HG02884 (cell line): ENCODE results near the gene KRT37.
"Not testable (repeated sequence)": the region's sequence is repeated elsewhere in the genome, so short reads cannot be mapped to it uniquely, and the experiment has no call there.

ENCODE experiments used
- ATAC-seq: cut with Tn5 transposase; IDR thresholded peaks from one replicate; pipeline ENCODE4 v1.9.1; 2021; ENCODE audit warnings: mild to moderate bottlenecking, moderate library complexity; ENCODE audit not compliant: unreplicated experiment

The KRT37 gene

DNA sequence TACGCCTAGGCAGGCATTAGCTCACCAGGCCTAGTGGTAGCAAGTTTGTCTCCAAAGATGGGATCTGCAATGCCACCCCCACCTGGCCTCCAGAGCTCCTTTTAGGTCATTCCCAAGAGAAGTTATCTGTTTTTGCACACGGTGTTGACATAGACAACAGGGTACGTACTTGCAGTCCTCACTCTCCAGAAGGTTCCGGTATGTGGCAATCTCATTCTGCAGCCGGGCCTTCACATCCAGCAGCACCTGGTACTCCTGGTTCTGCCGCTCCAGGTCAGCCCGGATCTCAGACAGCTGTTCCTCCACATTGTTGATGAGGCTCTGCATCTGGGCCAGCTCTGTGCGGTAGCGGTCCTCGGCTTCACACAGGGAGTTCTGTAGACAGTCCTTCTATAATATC is 17.2 kb downstream of the KRT37 start:
- no peak for ATAC-seq

DNA sequence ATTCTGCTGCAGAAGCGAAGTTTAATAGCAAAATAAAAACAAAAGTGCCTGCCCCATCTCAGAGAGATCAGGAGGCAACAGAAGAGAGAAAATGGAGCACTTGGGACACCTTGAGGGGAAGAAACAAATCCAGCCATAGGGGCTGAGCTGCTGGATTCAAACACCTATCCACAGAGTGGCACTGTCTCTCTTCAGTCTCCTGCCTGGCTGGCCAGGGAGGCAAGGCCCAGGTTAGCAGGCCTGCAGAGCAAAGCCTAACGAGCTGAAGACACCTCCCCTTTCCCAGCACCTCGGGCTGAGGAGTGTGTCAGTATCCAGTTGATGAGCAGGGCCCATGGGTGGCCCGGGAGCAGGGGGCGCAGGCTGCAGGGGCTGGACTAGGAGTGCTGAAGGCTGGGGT is 18.2 kb downstream of the KRT37 start:
- ATAC-seq: no peak

DNA sequence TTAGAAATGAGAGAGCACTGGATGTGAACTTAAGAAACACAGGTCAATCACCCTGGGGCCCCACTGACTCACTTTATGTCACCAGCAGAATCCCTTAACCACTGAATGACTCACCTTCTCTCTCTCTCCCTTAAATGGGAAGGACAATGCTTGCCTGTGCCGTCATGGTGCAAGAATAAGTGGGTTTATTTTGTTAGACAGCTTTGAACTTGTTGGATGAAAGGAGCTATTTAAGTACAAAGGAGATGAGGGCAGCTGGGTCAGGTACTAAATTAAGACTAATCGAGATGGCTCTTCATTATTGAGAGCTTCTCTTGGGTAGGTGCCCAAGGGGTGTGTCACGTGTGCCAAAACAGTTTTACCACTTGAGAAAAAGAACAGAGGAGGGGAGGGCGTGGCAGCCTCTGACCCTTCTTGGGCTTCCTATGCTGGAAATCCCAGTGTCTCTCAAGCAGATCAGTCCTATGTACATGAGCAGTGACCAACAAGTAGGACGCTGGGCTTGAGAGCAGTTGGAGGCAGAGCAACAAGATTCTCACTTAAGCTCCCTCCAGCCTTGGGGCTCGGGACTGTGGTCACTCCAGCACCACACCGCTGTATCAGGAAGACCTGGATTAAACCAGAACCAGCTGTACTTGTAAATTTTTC is 20.2 kb downstream of the KRT37 start:
- ATAC-seq: no peak

DNA sequence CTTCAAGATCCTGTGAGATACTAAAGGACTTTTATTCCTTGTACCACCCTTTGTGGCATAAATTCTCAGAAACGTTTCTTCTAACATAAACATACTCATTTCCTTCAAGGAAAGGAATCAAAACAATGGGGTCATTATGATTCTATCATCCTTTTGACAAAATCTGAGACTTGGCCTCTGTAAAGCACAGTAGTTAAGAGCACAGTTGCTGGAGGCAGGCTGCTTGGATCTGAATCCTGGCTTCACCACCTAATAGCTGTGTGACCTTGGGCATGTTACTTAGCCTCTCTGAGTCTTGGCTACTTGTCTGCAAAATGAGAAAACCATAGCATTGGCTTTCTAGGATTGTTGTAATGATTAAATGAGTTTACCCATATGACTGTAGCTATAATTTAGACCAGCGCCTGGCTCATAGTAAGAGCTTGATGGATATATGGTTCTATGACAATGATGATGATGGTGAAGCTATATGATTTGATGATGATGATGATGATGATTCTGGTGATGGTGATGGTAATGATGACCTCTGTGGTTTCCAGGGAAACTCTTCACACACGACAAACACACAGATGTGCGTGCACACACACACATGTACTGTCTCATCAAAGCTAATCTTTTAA is 20.9 kb downstream of the KRT37 start:
- no peak for ATAC-seq

DNA sequence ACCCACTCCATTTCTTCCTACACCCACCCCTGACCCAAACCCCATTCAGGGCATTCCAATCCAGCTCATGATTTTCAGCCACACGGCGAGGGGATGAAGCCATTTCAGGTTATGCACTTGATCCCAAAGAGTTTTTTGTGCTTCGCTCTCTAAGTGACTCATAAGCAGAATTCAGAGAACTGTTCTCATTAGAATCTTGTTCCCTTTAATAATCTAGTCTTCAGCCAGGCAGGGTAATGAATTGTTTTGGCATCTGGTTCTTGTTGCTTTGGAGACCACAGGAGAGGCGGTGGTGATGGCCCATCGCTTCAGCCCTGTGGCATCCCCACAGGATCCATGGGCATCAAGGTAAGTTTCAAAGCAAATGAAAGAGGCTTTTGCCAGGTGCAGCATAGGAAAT is 22.2 kb downstream of the KRT37 start:
- ATAC-seq: no peak

DNA sequence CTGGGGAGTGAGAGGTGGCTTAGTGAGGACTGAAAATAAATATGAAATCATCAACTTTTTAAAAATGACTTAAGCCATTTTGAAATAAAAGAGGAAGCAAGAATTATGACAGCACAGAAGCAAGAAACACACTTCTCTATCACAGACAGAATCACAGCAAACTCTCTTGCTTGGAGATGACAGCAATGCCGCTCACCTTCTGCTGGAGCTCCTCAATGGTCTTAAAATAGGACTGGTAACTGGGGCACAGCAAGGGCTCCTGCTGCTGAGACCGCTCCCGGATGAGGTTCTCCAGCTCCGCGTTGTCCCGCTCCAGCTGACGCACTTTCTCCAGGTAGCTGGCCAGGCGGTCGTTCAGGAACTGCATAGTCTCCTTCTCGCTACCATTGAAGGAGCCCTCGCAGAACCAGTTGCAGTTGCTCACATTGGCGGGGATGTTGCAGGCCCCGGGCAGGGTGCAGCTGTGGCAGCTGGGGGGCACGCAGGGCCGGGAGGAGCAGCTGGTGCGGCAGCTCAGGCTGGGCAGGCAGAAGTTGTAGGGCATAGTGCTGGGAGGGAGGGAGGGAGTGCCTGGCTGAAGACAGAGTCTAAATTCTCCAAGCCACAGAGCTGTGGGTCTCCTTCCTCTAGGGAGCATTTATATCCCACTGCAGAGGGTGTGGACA is 27.3 kb downstream of the KRT37 start, which contains the start of gene KRT31:
TSS of gene KRT31 (minus strand) at position 613 of the 665 bp plus-strand sequence. CDS start at position 544, 69 bp downstream.
- no peak for ATAC-seq

DNA sequence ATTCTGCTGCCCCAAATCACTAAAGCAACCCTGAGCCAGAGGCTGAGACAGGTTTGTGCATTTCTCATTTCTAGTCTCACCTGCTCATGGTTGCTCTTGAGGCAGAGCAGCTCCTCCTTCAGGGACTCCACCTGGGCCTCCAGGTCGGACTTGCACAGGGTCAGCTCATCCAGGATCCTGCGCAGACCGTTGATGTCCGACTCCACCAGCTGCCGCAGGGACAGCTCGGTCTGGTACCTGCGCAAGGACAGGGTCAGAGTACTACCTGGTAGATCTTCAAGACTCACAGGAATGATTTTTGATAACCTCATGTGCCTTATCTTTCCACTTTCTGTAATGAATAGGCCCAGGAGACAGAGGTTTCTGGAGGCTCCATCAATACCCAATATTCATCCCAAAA is 28.0 kb downstream of the KRT37 start:
- ATAC-seq: no peak

DNA sequence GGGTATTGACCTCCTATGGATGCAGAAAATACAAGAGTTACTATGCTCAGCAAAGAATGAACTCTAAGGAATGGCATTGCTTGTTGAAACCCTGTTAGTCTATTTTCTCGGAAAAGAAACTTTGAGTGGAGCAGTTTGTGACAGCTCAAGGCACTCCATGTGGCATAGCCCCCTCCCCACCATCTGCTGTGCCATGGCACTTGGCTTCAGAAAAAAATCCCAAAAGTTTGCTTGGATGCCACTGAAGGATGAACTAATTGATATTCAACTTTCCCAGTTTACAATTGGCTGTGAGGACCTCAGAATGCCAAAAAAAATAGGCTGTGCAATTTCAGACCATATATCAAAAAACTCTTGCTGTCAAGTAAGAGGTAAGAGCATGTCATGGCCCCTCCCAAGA is 28.8 kb downstream of the KRT37 start:
- no peak for ATAC-seq

DNA sequence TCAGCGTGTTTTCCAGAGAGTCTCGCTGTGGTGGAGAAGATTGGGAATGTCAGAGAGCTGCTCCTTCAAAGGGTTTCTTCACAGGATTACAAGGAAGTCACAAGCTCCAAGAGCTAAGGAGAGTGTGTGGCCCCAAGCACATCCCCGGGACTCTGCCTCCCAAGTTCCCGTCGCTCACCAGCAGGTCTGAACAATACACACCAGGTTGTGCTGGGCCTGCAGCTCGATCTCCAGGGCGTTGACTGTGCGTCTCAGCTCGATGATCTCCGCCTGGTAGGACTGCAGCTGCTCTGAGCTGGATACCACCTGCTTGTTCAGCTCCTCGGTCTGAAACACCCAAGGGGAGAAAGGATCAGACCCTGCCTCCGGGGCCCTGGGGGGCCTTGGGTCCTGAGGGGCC is 29.3 kb downstream of the KRT37 start:
- ATAC-seq: not testable (repeated sequence)

DNA sequence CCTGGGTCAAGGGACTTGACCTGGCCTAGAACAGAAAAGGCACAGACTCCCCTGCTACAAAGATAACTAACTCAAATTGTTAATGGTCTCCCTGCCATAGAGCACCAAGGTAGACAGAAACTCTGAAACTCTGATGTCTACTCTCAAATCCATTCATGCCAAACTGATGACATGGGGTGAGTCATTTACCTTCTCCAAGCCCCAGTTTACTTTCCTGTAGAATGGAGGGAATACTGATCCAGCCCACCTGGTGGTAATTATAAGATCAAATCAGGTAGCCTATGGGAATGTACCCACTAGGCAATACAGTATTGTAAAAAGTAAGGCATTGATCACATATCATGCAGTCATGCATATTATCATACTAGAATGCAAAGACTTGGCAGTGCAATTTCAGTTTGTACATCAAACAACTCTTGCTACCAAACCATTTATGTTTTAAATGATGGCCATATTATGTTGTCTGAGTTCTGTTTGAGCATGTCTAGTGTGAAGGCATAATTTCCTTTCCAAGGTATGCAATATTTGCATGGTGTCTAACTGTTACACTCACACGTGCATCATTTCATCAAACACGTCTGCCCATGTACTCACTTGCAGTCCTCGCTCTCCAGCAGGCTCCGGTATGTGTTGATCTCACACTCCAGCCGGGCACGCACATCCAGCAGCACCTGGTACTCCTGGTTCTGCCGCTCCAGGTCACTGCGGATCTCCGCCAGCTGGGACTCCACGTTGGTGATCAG is 30.0 kb downstream of the KRT37 start:
- no peak for ATAC-seq

DNA sequence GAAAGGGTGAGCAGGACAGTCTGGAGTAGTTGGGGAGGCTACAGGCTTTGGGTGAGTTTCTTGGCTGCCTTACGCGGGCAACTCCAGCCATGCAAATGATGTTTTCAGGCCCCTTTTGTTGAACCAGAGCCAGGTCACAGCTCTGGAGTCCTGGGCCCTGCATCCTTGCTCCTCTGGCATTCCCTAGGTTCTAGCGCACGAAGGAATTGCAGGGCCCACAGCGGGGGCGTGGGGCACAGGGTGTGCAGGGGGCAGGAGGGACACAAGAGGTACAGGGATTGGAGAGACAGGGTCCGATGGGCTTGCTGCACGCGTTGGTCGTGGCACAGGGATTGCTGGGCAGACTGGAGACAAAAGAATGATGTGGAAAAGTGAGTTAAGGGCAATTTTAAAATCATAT is 30.6 kb downstream of the KRT37 start:
- no peak for ATAC-seq

DNA sequence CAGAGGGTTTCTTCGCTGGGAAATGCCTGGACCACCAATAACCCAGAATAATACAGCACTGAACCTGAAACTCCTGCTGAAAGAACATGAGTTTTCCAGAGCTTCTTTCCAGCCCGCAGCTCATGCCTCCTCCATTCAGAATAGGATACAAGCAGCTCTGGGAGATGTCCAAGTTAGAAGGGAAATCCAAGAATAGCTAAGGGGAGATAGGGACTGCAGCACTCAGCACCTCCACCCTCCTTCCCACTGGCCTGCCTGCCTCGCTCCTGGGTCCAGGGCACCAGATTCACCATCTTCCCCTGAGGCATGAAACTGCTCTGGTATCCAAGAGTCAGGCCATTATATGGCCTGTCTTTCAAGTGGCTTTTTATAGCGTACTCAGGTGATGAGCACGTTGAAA is 31.1 kb downstream of the KRT37 start:
- no peak for ATAC-seq

DNA sequence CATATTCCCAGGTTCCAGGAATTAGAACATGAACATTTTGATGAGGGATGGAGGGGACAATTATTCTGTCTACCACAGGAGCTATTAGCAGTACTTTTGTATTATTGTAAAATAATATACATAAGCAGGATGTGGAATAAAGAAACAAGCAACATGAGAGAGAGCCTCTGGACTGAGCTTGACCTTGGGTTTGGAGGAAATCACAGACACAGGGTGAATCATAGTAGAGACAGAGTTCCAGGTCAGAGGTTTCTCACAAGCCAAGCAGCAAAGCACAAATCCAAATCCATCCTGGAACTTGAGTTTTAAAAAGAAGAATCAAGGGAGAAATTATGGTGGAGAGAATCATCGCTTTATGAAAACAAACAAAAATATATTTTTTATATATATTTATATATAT is 32.1 kb downstream of the KRT37 start:
- no peak for ATAC-seq

DNA sequence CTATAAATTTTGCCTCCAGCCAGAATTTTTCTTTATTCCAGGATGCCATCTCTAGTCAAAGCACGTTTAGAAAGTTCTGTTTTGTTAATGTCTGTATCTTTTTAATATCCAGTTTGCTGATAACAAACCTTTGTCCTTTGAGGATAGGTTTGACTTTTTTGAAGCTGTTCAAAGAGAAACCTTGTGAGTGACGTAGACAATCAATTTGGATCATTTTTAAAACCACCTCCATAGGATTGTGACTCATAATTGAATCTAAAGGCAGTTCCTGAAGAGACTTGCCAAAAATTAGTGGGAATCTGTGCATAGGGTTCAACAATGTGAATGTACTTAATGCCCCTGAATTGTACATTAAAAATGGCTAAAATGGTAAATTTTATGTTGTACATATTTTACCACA is 32.9 kb downstream of the KRT37 start:
- ATAC-seq: no peak

DNA sequence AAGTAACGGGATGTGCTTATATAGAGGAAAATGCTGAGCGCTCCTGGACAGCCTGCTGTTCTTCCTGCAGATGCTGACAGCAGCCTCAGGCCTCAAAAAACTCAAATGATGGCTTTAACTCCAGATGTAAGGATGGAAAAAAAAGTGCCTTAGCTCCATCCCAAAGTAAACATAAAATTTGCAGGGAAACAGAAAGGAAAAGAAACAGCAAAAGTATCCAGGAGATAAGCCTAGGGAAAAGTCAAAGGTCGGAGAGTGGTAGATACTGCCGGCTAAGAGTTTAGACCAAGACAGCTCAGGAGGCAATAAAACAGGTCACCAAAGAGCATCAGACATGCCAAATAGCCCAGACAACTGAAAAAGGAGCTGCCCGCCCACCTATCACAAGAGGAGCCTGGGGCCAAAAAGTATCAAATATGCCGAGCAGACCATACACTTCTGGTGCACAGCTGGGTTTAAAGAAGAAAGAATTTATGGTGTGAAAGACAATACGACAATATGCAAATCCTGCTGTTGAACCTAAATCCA is 33.9 kb downstream of the KRT37 start:
- ATAC-seq: no peak

DNA sequence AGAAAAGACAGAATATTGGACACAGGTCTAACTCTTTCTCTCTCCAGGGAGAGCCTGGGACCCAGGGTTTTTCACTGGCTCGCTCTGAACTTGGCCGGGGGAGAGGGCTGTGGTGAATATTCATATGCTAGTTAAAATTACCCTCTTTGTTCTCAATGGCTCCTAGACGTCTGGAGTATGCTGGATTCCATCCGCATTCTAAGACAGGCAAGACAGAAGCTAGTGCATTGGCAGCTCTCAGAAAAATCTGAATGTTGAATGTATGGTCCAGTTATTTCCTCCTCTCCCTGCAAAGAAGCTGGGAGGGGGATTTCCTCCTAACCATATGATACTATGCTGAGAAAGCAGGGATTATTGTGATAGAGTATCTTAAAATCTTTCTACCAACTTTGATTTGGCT is 36.7 kb downstream of the KRT37 start:
- ATAC-seq: no peak

DNA sequence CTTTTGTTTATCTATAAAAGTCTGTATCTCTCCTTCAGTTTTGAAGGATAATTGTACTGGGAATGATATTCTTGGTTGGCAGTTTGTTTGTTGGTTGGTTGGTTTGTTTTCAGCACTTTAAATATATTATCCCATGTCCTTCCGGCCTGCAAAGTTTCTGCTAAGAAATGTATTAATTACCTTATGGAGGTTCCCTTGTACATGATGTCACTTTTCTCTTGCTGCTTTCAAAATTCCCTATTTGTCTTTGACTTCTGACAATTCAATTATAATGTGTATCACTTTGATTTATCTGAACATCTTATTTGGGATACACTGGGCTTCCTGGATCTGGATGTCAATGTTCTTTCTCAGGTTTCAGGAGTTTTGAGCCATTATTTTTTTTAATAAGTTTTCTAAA is 38.2 kb downstream of the KRT37 start:
- ATAC-seq: no peak

DNA sequence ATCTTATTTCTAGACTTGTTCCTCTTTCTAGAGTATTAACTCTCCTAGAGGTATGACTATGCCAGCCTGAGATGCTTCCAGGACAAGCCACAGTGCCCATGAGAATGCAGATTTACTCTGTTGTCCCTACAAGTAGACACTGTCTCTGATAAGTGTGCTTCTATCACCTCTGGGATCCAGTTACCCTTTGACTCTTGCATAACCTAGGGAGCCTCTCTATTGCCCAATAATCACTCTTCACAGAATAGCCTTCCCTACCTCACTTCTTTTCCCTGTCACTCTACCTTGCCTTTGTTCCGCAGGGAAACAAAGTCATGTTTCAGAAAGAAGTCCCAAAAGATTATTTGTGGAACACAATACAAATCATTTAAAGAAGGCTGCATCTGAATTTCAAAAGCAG is 40.7 kb downstream of the KRT37 start:
- ATAC-seq: no peak

DNA sequence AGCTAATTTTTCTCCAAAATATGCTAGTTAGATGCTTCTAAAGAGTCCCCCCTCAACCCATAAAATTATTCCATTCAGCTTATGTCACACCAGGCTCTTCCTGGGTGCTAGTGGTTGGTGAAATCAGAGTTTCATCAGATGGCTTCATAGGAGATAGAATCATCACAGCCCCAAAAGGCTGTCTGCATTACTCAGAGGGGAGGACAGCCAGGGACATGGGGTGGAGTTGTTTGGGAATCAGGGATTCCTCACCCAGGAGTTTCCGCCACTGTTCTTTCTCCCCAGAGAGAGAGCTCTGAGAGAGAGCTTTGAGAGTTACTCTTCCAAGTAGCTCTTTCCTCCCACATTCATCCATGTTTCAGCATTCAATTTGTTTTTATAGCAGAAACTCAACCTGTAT is 42.0 kb downstream of the KRT37 start:
- no peak for ATAC-seq

DNA sequence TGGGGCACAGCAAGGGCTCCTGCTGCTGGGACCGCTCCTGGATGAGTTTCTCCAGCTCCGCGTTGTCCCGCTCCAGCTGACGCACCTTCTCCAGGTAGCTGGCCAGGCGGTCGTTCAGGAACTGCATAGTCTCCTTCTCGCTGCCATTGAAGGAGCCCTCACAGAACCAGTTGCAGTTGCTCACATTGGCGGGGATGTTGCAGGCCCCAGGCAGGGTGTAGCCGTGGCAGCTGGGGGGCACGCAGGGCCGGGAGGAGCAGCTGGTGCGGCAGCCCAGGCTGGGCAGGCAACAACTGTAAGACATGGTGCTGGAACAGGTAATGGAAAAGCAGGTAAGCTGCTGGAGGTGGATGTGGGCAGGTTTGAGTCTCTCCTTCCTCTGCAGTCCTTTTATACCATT is 42.4 kb downstream of the KRT37 start, which contains the start of gene KRT34:
TSS of gene KRT34 (minus strand) at position 364 of the 400 bp plus-strand sequence. CDS start at position 304, 60 bp downstream.
- ATAC-seq: not testable (repeated sequence)

DNA sequence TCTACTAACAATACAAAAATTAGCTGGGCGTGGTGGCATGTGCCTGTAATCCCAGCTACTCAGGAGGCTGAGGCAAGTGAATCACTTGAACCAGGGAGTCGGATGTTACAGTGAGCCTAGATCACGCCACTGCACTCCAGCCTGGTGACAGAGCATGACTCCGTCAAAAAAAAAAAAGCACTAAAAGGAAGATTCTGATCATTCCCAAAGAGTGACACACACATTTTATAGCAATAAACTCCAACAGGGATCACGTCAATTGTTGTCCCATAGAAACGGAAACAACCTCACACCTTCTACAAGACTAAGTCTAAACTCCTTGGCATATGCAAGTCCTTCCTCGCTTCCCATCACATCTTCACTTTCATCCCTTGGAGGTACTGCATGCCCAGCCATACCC is 44.3 kb downstream of the KRT37 start:
- ATAC-seq: not testable (repeated sequence)
